Fibroblast of skin of right biceps (primary cell): ENCODE measurements around the gene ABHD2.

ENCODE experiments used
- DNase-seq: peaks from one replicate; pipeline ENCODE4 v3.0.0-alpha.2; 2013

Gene ABHD2

DNA sequence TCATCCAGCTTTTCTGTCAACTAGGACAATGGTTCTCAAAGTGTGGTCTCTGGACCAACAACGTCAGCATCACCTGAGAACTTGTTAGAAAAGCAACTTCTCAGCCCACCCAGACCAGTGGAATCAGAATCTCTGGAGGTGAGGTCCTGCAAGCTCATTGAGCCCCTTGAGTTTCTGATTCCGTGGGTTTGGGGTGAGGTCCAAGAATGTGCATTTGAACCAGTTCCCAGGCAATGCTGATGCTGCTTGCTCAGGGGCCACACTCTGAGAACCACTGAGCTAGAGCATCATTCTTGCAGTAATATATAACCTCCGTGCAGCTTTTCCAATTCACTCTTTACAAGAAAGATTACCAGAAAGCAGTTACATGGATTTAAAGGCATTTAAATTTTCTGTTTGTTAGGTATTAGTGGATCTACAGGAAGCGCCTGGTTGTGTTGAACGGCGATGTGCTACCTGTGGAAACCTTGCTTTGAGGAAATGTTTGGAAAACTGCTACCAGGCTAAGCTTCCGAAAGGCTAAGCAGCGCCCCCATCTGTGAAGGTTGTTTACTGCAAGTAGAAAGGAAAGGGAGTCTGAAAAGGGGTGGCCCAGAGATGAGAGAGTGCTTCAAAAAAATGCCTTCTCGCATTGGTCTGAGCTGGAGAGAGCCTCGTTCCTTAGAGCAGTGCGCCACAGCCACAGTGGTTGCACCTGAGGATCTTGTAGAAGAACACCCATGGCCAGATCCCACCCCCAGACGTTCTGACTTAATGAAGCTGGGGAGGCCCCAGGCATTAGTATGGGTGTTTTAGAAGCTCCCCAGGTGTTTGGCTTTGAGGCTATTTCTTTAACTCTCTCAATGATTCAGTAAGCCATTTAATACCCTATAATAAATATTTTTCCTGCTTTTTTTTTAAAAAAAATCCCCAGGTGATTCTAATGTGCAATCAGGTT is 83.1 kb downstream of the ABHD2 start:
- DNase-seq: peak; percentile 33

GRCh38 chr15:89172921-89173320 is 84.7 kb downstream of the ABHD2 start:
- DNase-seq: no peak

DNA sequence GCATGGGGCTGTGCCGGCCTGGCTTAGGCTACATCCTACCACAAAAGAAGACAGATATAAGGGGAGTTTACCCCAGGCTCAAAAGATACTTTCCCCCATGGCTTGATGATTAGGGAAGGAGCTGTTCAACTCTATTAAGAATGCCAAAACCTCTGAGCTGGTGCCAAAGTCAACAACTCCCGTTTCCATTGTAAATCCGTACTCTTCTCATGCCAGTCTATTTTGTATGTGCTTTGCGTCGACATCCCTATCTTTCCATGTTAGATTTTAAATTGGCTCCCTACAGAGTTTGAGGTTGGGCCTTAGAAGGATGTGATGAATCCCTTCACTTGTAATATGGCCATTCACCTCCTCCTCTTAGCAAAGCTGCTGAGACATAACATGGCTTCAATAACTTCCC is 86.2 kb downstream of the ABHD2 start:
- DNase-seq: no peak

GRCh38 chr15:89175617-89176191 is 87.4 kb downstream of the ABHD2 start:
- no peak for DNase-seq

GRCh38 chr15:89177116-89177515 is 88.9 kb downstream of the ABHD2 start:
- no peak for DNase-seq

DNA sequence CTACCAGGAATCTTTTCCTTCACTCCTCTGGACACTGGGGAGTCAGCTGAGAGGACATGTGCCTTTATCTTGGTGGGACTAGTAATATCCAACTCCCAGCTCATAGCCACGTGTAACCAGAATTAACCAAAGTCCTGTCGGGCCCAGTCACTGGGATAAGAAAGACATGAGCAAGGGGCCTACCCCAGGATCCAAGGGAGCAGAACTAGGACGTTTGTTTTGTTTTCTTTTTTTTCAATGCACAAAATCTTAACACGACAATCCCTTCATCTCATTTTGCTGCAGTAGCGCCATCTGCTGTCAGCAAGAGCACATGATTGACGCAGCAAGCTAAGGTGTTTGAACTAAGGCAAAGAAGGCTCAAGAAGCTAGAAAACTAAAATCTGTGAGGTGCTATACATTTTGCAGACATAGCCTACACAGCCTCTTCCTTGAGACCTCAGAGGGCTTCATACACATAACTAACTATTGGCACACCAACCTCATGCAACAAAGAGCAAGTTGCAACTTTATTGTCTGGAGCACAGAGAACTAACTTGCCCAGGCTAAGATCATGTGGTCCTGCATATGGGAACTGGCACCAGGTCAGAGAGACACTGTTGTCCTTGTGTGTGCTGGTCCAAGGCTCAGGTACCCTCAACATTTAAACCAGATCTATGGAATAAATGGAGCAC is 89.5 kb downstream of the ABHD2 start:
- DNase-seq: peak; percentile 76

DNA sequence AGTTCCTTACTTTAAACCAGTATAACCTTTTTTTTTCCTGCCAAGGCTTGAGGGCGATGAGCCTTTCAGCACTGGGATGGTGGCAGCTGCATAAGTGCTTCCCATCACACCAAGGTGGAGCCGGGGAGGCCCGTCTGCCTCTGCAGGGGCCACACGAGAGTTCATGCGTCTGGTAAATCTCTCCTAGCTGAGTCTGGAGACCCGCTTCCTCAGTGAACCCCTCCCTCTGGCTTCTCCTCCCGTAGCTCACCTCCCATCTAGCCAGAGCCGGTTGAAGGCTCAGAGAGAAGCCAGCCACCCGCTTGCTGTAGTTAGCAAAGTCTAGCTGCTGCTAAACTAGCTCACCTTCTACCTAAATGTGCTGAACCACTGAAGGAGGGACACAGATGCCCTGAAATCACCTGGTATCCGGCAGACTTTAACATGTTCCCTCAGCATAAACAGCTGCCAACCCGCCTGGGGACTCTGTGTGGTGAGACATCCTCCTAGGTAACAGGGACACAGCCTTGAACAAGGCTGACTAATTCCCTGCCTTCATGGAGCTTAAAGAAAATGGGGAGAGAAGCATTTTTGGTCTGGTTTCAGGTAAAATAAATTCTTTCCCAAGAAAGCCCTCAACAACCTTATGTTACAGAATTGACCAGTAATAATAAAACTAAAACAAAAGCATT is 90.2 kb downstream of the ABHD2 start:
- no peak for DNase-seq

- peak; percentile 25 for DNase-seq
Measured at GRCh38 chr15:89179966-89180875, 92.0 kb downstream of the ABHD2 start.

DNA sequence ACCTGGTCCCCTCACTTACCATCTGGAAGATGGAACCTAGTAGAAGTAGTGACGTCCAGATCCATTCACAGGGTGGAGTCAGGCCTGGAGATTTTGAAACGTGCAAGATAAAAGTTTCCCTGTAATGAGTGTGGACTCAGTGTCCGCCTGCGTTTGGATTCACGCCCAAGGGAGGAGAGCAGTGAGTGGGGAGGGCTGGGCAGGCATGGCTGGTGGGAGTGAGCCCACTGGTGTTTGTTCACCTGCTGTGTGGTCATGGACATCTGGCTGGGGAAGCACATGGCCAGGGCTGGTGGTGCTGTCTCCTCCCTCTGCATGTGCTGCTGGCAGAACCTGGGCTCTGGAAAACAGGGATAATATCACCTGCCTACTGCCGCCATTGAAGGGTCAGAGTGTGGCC is 96.1 kb downstream of the ABHD2 start:
- no peak for DNase-seq

DNA sequence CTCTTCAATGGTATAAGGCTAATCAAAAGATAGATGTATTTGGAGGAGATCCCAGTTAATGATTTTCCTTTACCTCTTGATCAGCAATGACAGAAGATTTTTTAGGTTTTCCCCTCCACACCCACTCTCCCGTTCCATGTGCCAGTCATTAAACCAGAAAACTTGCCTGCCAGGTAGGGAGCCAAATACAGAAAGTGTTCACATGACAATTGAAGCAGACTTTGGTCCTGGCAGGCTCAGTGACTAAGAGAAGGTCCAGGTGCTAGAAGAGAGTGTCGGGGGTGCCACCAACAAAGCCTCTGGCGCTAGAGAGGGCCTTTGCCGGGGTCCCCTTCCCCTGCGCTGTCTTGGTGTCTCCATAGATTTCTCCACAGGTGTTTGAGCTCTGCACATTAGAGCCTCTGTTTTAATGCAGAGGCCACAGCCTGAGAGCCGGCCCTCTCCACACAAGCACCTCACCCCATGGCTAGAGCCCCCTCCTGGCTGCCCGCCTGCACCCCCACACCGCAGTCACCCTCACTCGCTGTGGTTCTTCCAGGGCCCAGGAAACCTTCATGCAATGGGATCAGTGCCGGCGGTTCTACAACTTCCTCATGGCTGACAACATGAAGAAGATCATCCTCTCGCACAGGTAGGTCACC is 96.8 kb downstream of the ABHD2 start:
- DNase-seq: no peak

- DNase-seq: no peak
Measured at GRCh38 chr15:89186803-89187202, 98.5 kb downstream of the ABHD2 start.

DNA sequence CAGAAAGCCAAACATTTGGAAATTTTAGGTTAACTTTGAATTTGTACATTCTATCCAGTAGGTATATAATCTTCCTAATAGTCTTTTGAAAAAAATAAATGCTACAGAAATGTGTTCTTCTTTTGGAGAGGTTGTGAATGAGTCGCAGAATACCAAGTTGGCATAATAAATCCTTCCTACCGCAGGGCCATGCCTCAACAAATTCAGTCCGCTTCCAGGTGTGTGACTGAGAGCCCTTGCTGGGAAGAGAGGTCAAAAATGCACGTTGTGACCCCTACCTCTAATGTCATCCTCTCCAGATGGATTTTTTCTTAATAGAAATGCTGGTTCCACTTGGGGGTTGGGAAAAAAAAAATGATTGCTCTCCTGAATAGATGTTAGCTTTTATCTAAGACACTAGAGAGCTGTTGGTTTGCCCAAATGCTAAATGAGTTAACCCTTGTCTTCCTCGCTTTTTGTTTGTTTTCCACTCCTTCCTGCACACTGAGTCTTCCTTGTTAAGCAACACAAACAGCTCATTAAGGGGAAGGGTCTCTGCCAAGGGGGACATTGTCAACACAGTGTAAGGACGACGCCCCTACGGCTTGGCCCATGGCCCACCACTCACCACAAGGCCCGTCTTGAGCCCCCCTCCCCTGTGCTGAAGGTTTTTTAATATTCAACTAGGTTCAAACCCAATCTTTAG is 99.2 kb downstream of the ABHD2 start:
- no peak for DNase-seq

GRCh38 chr15:89187986-89188514 is 99.8 kb downstream of the ABHD2 start:
- no peak for DNase-seq

GRCh38 chr15:89192136-89192535 is 103.9 kb downstream of the ABHD2 start:
- peak; percentile 15 for DNase-seq

DNA sequence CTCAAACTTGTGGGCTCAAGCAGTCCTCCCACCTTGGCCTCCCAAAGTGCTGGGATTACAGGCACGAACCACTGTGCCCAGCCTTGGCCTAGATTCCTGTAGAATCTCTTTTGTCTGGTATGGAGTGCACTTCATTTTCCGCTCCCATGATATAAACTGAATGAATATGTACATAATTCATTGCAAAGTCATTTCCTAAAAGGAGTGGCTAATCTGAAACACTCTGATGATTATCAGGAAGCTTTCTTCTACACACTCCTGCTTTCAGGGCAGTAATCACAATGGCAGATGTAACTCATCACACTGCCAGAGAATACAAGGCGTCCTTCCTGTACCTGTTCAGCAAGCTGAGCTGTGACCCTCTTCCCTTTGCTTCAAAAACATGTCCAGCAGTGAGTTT is 104.5 kb downstream of the ABHD2 start:
- no peak for DNase-seq

GRCh38 chr15:89194608-89195007 is 106.4 kb downstream of the ABHD2 start:
- no peak for DNase-seq

GRCh38 chr15:89195836-89196235 is 107.6 kb downstream of the ABHD2 start:
- peak; percentile 78 for DNase-seq

DNA sequence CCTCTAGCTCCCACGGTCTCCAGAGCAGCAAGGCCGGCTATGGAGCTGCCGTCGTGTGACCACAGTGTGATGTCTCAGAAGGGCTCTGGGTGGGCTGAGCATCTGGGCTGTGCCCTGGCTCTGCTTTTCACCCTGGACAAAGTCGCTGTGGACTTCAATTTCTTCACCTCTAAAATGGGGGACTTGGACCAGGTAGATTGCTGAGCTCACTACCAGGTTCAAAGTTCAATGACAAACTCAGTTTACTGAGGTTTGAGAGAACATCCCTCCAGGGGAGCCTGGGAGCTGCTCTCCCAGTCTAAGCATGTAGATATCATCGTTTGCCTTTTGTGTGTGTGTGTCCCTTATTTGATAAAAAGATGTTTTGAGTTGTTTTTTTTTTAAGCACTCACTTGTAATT is 108.0 kb downstream of the ABHD2 start:
- DNase-seq: no peak

DNA sequence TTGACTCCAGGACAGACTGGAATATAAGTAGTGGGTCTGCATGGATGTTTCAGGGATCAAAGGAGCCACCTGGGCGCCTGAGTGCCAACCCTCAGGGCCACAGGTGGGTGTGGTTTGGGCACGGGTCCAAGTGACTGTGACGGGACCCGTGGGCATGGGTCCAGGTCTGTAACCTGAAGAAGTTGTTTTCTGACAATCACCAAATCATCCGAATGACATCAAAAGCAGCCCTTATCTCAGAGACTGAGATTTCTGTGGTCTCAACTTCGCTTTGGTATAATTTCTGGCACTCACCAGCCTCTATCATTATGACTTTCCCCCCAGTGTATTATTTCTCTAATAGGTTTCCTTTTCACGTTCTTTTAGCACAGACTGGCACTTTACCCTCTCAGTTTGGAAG is 108.7 kb downstream of the ABHD2 start:
- no peak for DNase-seq

DNA sequence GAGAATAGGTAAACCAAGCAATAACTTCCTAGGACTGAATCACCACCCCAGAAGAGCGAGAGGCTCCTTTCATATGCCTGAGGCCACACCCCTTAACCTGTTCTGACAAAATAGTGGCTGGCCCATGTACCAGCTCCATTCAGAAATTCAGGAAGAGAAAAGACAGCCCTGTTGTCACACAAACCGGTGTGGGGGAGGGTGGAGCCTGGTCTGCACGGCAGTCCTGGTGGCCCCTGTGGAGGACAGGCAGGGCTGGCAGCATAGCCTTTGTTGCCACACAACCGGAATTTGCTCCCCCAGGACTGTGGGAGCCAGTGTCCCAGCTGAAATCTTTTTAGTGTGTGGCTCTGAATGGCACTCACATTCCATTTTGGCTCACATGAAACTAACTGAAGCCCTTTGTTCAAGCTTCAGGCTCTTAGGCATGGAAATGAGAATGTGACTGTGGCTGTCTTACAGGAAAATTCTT is 109.3 kb downstream of the ABHD2 start:
- DNase-seq: no peak

DNA sequence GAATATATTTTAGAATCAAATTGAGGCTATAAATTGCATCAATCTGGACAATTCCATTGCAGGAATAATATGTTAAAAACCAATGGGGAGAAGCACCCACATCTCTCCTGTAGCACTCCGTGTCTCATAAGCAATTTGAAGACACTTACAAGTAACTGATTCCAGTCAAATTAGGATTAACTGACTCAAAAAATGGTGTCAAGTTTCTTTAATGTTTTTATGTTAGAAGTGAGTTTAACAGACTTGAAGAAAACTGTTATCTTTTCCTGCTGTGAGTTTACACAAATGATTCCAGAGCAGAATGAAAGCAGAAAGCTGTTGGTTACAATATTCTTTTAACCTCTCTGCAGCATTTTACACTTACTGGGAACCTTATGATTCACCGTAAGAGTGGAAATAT is 109.9 kb downstream of the ABHD2 start:
- DNase-seq: no peak
